ENCODE data around the gene LYPD6B.

LYPD6B gene, protein sequence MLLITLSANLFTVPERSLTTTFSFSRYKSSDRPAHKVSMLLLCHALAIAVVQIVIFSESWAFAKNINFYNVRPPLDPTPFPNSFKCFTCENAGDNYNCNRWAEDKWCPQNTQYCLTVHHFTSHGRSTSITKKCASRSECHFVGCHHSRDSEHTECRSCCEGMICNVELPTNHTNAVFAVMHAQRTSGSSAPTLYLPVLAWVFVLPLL
- 0 to 3.0 (median 0) reads per million in 17 experiments for total RNA-seq

DNA sequence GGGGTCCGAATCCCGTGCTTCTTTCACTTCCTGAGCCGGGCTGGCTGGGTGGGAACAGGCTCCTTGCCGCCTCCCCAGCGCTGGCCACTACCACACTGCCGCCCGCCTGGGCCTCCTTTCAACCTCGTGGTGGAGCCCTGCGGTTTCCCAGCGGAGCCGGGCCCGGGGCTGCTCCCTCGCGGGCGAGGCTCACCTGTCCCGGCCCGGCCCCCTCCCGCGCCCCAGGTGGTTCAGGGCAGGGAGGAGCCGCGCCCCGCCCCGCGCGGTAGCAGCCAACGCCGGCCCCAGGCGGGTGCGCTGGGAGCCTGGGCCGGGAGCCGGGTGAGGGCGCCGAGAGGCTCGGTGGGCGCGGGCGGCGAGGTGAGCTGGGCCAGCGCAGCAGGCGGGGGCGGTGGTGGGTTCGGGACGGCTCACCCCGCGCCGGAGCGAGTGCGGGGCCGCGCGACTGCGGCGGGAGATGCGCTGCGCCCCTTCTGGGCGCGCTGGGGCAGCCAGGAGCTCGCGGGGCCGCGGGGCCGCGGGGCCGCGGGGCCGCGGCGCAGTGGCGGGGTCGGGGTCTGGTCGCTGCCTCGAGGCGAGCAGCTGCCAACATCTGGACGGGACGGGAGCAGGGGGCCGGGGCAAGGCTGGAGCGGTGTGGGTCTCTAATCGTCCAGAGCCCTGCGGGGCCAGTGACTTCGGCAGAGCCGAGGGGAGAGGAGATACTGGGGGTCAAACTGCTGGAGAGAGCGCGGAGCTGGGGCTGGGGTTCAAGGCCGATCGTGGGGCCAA, at the start of gene LYPD6B:
TSS of gene LYPD6B (plus strand) at position 258 of the 771 bp plus-strand sequence. CDS start 92,250 bp downstream, outside the sequence.
- no peak for DNase-seq

DNA sequence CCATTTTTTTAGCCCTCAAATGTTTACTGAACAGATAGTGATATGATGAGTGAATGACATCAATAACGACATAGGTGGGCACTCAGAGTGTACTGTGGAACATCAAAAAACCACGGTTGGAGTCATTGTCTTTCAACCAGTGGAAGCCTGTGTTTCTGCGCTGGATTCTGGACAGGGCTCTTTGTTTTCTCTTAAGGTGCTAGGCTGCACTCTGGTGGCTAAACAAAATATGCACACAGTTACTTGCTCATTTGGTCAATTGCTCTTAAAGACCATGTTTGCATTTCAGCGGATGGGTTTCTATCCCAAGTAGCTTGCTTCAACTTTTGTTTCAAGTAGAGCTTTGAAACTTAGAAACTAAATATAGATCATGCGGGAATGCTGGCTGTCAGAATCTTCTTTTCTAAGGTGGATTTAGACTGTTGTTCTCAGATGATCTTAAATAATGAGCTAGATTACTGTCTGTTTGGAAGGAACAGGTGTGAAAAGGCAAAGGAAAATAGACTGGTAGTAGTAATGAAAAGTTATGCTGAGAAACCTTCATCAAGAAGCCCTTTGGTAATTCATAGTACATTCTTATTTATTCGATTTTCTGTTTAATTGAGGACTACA, 48.5 kb upstream of the LYPD6B start:
- peak; percentile 74 to 90 (median 82) for DNase-seq

DNA sequence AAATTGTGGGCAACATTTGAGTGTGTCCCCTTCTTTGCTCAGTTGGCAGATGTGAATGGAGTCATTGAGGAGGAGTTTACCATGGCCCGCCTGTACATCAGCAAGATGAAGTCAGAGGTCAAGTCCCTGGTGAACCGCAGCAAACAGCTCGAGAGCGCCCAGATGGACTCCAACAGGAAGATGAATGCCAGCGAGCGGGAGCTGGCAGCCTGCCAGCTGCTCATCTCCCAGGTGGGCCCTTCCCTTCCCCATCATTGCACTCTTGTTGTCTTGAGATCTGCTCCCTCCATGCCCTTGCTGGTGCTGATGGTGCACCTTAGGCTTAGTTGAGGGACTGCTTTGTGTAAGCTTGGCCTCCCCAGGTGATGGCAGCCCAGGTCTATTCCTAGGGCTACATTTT, 47.5 kb upstream of the LYPD6B start:
- no peak for DNase-seq

DNA sequence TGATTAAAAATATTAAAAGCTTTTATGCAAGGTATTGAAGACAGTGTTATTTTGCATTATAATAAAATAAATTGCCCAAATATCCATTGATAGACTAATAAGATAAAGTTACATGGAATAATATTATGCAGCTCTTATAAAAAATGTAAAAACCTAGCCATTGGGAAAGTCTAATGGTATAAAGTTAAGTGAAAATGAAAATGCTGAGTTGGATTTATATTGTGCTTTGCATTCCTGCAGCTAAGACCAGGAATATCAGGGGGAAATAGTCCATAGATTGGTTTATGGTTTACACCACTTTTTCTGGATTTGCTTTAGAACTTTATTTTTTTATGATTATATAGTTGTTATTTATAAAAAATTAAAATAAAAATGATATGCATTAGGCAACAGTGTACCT, 46.1 kb upstream of the LYPD6B start:
- DNase-seq: no peak

DNA sequence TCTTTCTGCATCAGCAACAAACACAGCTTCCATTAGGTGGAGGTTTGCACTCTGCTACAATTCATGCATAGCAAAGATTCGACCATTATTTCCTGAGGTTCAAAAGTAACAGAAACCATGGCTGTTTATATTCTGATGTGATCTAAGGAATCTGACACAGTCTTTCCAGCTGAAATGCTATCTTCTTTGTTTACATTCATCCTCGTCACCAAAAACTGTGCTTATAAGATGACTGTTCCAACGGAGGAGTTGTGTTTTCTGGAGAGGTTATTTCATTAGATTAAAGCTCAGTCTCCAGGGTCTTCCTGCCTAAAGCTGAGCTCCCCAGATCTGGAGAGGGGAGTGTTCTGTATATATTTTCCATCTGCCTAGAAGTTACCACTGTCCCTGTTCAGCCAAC, 45.1 kb upstream of the LYPD6B start:
- DNase-seq: no peak

DNA sequence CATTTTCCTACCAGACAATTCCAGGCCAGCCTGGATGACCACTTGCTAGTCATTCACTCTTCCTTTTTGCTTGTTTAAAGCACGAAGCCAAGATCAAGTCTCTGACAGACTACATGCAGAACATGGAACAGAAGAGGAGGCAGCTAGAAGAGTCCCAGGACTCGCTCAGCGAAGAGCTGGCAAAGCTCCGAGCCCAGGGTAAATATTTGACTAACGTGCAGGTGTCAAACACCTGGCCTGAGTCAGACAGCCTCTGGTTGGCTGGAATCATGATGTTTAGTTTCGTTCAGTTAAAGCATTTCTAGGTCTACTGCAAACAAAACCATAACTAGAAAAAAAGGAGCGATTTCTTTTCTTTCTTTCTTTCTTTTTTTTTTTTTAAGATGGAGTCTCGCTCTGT, 44.2 kb upstream of the LYPD6B start:
- no peak for DNase-seq

DNA sequence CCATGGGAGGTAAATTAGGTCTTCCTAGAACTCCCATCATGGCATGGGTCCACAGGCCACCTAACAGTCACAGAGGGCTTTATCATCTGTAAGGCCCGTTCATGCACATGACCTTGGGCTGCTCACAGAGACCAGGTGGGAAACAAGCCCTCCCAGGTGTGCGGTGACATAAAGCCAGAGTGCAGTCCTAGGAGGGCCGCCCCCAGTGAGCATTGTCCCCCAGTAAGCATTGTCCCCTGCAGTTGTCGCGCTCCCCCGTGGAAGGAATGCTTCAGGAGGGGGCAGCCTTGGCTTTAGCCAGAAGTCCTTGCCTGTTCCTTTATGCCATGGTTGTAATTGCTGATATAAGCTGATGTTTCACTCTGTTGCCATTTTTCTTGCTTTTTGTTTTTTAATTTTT, 41.7 kb upstream of the LYPD6B start:
- DNase-seq: no peak

DNA sequence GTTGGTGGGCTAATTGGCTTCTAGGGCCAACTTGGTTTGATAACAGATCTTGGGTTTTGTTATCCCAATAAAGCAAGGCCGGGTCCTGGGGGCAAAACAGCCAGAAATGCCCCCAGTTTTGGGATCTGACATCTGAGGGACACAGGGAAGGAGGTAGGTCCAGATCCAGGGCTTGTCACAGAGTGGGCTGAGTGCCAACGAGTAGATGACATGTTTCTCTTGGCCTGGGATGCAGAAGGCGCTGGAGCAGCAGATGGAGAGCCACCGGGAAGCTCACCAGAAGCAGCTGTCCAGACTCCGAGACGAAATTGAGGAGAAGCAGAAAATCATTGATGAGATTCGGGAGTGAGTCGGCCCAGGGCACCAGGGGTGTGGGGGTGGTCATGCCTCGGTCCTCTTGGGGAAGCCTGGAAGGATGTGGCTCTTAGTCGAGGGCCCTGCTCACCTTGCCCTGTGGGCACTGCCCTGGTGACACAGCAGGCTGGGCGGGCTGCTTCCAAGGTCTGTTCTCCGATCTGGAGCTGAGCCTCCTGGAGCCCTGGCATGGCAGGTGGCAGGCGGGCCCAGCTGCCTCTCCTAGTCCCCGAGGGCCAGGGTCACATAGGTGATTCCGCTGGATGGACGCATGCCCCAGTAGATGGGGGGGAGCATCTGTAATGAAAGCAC, 40.2 kb upstream of the LYPD6B start:
- DNase-seq: no peak

DNA sequence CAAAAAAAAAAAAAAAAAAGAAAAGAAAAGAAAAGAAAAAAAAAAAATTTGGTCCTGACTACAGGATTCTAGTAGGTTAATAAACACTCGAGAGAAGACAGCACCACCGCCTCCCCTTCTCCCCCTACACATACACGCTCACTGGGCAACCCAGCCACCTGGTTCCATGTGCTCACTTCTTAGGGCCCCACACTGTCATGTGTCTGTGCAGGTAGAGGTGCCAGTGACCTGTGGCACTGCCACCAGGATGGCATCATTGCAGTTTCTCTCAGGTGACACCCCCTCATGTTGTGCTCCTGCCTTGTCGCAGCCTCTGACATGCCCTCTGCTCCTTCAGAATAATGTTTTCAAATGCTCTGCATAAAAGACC, 39.7 kb upstream of the LYPD6B start:
- DNase-seq: no peak

DNA sequence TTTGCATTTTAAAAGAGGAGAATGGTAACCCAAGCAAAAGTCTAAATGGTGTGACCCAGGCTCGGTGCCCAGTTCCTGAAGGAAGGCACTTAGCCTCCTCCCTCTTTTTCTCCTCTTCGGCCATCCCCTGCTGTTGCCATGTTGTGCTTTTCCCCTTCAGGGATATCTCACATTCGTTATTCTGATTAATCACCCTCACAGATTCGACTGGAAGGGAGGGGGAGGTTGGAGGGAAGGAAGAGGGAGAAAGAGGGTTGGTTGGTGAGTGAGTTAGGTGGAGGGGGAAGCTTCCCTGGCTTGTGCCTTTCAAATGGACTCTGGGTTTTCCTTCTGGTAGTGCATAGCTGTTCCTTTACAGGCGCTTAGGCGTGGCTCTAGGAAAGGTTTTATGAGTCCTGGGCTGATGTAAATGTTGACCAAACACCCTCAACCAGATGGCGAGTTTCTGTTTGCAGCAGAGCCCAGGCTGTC, 39.0 kb upstream of the LYPD6B start:
- no peak for DNase-seq

DNA sequence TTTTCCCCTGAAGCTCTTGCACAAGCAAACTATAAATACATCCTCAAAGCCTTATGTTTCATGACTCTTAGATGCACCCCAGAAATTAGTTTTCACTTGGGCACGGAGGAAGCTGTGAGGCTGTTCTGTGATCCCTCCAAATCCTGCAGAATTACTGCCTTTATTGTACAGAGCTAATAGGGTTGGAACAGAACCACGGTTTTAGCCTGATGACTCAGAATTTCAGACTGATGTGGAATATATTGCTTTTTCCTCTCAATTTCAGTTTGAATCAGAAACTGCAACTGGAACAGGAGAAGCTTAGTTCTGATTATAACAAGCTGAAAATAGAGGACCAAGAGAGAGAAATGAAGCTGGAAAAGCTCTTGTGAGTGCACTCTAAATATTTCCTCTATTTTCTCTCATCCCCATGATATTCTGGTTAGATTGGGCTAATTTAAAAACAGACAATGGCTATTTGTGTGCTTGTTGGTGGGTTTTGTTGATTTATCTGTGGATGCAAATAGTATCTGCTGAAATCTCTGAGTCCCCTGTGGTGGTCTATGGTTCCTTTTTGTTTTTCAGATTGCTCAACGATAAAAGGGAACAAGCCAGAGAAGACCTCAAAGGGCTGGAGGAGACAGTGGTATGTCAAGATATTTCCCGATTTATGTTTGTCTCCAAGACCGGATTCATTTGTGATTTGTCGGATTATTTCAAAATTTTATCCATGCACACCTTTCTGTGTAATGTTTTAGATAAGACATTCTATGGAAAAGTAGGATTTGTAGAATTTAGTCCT, 38.2 kb upstream of the LYPD6B start:
- no peak for DNase-seq

DNA sequence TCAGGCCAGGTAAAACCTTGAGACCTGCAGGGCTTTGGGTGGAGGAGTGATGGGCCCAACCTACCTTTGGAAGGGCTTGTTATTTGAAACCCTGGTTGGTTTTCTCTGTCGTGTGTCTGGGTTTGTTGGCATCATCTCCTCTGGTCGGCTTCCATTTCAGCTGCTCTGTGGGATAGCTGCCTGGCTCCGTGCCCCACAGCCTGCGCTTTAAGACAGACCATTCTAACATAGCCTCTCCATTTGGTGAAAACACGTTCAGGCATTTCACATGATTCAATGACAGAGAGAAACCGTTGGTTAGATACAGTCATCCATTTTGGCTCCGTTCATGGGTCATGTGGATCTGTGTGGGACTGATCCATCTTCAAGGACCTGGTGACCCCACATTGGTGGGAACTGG, 37.0 kb upstream of the LYPD6B start:
- DNase-seq: no peak

DNA sequence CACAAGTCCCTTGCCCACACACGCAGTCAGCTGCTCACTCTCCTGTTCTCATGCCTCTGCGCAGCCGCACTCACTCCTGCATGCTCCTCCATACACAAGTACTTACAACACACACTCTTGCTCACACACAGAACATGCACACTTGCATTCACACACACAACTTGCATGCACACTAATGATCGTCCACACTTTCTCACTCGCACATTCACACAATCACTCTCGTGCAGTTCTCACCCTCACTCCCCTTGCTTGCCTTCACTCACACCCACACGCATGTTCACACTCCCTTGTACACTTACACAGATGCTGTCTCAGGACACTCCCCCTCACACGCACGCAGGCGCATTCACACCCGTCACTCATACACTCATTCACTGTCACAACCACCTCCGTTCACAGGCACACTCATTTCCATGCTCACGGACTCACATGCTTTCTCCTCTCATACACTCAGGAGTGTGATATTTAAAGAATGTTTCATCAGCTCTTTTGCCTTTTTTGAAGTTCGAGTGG, 36.1 kb upstream of the LYPD6B start:
- DNase-seq: no peak

DNA sequence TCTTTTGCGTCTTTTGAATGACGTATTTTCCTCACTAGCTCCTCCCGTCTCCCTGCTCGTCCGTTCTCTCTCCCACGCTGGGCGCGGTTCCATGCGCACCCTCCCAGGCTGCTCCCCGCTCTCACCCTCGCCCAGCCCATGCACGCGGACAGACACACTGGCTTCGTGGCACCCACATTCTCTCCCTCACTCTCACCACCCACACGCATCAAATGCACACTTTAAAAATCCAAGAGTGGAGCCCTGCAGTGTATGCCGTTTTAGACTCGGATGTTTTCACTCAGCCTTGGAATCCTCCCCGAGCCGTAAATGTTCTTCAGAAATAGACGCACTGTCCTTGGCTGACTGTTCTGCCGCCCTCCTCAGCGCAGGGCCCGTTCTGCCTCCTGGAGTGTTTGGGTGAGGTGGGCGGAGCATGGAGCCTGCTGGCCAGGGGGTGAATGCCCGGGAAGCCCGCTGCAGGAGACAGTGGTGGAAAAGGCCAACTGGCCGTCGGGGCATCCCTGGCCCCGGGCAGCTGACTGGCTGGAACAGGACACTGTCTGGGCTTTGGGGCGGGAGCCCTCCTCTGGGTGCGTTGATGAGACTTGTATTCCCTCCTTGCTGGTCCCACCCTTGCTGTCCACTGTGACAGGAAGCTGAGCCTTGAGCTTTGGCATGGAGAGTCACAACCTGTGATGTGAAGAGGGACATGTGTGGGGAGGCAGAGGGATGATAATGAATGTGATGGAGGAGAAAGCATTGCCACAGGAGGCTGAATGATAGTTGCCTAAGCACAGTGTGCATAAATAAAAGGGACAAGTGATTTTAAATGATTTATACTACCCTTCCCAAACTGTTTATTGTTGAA, 35.4 kb upstream of the LYPD6B start:
- DNase-seq: no peak

DNA sequence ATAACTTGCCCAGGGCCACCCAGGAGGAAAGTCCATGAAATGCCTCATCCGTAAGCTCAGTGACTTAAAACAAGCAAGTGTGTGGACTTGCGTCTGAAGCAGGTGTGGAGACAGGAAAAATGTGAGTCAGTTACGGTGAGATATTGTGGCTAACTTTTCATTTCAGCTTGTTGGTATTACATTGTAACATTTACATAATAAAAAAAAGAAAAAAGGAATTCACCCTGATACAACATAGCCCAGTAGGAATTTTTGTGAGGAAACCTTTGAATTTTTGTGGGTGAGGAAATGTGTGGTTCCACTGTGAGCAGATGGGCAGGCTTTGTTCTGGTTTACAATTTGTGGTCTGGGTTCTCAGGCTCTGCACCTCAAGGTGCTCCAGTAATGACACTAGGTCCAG, 33.7 kb upstream of the LYPD6B start:
- DNase-seq: no peak

DNA sequence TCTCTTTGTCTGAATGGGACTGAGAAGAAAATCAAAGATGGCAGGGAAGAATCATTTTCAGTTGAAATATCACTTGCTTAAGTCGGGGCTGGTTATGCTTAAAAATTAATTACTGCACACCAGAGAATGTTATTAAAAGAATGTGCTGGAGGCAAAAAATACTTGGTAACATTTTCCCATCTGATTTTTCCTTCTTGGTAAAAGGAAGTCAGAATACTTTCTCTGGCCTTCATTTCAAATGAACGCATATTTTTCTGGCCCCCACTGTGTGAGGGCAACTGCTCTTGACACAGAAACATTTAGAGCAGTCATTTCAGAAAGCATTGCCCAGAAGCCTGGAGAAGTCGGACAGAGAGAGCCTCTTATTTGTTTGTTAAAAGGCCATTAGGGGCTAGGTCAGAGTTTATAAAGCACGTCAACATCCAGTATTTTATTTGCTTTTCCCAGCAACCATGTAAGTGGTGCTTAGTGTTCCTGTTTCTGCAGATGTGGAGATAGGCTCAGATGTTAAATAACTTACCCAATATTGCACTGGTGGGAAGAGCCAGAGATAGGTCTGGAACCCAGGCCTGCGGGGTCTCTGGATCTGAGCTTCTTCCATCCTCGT, 32.9 kb upstream of the LYPD6B start:
- no peak for DNase-seq

DNA sequence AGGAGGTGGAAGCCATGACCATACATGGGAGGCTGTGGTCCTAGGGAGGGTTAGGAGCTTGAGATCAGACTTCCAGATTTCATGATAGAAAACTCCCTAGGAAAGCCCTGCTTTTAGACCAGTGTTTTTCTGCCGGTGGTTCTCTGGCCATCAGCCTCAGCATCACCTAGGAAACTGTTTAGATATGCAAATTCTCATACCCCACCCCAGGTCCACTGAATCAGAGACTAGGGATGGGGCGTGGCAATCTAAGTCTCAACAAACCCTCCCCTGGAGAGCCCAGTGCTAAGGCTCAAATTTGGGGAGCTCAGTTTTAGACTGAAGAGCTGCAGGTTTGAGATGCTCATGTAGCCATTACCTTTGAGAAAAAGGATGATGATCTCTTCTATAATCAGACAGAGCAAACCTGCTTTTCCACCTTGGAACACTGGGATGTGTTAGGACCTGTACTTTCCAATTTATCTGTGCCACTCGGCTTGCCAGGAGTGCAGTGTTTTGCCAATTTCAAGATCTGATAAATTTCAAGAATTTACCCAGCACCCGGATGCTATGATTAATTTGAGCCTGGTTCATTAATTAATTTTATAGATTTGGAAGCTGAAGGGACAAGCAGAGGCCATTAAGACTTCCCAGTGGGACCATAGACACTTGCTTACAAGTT, 31.5 kb upstream of the LYPD6B start:
- DNase-seq: no peak

DNA sequence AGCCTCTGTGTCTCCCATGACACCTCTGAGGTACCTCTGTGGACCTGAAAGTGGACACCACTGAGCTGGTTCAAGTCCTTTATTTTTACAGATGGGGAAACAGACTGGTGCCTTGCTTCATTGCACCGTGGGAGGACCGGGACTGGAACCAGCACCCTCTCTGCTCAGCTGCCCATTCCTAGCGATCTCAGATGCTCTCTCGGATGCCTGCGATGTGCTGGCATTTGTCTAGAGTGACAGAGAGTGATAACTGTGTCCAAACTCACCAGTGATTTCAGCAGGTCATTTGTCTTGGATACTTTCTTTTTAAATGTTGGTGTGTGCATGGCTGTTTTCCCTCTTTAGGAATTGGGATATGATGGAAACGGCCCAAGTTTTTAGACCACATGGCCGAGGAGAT, 30.1 kb upstream of the LYPD6B start:
- DNase-seq: no peak

DNA sequence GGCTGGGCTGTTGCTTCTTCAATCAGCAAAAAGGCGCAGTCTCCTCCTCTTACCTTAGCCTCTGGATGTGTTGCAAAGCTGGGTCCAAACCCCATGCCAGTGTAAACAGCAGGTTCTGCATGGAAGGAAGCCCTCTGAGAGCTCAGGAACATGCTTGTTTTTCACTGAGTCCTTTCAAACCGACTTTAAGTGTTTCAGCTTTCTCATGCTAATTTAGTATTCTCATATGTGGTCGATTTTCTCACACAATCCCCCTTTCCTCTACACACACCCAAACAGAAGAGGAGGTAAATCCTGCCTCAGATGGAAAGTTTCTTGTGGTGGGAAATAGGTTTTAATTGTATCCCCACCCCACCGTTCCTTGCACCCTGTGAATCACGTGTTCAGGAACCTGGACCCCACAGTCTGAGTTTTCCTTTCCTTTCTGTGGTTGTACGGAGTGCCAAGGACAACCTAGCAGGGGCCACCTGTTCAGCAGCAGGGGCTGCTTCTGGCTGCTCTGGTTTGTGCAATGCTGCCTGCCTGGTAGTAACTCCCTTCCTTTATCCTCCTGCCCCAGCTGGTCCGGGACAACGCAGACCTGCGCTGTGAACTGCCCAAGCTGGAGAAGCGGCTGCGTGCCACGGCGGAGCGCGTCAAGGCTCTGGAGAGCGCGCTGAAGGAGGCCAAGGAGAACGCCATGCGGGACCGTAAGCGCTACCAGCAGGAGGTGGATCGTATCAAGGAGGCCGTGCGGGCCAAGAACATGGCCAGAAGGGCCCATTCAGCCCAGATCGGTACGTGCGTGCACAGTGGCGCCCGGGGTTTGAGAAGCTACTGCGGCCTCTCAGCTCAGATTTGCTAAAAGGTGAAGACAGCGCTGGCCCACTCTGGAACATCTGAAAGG, 28.7 kb upstream of the LYPD6B start:
- DNase-seq: no peak

Measured in suppressor macrophage (primary cell).